GM18519 (cell line): Measurements from ENCODE around the gene HDAC9.

Experiments
- ATAC-seq: cut with Tn5 transposase; IDR thresholded peaks from one replicate; pipeline ENCODE4 v1.9.1; 2021; ENCODE audit warnings: mild to moderate bottlenecking, moderate library complexity; ENCODE audit not compliant: unreplicated experiment, low FRiP score

Gene HDAC9

DNA sequence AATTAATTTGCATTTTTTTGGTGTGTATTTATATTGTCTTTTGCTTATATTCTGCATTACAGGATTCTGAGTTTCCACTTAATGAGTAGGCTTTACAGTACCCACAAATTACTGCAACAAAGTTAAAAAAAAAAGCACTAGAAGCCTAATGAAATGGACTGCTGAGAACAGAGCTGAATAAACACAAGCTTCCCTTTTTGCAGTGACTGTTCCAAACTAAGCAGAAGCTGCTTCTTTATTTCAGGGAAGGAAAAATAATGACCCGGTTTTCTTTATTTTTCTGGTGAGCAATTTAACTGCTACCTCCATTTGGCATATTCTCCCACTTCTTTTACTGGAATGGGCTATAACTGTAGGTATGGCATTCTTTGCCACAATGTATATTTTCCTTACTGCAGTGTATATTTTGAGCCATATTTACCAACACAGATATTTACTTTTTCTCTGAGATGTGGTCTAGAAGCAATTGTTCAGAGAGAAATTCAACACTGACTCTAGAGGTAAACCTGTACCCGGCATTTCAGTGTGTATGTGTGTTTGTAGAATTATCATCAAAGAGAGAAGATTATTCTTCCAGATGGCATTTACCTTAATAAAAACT, 56.9 kb downstream of the HDAC9 start:
- ATAC-seq = no peak

DNA sequence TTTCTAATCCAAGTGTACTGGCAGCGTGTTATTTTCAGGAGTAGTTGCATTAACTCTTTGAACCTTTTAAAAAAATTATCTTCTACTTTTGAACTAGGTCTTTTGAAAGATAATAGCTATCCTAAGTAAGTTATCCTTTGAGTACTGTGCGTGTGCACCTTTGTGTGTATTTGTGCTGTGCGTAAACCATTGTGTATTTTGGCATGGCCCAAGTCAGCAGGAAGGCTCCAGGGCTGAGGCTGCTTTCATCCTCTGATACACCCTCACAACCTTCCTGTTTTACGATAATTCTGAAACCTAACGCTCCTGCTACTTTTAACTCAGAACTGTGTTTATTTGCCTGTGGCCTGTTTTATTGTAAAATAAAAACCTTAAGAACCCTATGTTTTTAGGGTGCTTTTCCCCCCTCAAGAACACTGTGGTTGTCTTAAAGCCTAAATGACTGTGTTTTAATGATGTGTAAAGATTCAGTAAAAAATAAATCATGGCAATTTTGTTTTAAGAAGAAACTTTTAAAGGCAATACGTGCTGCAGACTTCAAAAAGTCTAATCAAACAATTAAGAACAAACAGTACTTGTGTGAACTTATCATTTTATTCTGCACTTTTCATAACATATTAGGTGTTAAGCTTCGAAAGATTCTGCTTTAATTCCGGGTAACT, 57.5 kb downstream of the HDAC9 start:
- ATAC-seq = no peak

DNA sequence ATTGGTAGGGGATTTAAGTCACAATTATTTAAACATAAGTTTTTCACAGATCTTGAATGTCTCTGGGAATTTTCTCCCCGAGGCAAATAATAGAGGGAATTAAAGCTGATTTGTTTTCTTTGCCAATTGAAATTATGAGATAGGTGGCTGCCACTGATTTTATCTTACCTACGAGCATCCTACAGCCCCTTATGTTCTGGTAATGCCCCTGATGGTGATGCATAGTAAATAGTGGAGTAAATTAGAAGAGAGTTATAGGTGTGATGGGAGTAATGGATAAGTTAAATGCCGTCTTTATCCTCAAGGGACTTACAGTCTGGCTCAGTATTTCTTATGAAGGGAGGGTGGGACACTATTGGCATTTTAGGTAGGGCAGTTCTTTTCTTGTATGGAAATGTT, 58.1 kb downstream of the HDAC9 start:
- no peak for ATAC-seq

DNA sequence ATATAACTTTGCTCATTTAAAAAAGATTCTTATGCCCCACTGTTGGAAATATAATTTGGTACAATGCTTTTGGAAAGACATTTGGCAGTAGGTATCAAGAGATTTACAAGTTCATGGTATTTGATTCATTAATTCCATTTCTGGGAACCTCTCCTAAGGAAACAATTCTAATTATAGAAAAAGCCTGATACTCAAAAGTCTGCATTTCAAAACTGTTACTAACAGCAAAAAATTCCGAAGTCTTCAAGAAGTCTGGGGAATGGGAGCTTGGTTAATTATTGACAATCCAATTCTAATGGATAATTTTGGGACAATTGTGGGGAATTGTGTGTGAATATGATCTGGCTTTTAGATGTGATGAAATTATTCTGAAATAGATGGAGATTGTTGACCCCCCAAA, 59.6 kb downstream of the HDAC9 start:
- ATAC-seq = no peak

DNA sequence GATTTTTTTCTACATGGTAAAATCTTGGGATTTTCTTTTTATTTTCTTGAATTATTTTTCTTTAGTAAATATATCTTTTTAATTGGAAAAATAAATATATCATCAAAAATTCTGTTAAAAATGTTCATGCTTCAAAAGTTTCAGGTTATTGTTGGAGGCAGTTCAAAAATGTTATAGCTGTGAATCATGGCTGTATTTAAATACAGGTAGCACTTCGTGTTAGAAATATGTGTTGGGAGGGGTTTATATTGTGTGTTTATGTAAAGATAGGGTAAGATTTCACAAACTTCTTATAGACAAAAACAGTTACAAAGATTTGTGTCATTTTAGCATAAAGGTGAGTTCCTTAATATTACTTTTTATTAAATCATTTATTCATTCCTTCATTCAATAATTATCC, 60.4 kb downstream of the HDAC9 start:
- ATAC-seq = no peak

DNA sequence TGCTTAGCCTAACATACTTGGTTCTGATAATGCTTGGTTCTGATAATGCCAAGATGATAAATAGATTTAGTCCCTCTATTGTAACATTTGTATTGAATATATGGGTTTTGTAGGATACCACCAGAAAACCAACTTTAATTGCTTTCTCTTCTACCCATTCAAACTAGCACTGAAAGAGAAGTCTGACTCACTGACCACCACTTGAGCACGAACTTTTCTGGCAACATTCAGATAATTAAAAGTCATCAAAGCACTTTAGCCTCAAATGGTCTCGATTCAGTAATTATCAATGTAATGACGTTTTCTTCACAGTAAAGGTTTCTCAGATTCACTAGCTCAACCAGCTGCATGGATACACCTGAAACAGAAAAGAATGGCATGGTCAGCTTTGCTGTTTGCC, 63.0 kb downstream of the HDAC9 start:
- ATAC-seq = no peak

DNA sequence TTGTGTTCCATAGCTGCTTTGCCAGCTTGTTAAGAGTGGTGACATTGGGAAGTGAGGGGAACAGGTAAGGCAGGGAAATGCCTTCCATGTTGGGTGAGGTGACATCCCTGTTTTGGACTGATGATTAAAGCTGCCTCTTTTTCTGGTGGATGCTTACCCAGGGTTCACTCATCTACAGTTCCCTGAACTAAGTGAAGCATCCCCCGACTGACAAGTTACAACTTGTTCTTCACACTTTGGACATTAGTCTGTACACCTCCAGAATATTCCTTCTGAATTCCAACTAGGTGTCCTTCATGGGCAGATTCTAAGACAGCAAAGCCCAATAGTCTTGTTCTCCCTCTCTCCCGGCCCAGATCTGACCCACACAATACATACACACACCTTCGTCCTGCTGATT, 63.4 kb downstream of the HDAC9 start:
- no peak for ATAC-seq

DNA sequence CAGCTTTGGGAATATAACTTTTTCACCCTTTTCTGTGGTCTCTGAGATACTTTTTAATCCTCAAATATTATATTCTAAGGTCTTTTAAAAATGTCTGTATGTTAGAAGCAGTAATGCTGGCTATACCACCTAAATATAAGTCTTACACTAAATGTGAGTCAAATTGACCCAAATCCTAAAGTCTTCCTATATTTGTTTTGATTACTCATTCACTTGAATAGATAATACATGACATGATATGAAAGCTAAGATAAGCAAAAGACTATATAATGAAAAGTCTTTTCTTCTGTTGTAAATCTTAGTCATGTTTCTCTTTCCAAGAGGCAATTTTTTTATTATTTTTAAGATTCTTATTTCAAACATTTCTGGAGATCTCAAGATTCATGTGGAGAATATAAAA, 64.2 kb downstream of the HDAC9 start:
- no peak for ATAC-seq

DNA sequence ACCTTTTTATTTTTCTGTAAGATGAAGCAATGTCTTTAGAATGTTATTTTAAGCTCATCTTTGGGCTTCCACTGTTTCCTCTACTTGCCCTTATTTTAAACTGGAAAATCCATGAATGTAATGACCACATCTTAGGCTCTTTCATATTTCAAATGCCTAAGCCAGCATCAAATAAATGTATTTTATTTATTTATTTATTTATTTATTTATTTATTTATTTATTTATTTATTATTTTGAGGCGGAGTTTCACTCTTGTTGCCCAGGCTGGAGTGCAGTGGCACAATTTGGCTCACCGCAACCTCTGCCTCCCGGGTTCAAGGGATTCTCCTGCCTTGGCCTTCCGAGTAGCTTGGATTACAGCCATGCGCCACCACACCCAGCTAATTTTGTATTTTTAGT, 69.2 kb downstream of the HDAC9 start:
- no peak for ATAC-seq

DNA sequence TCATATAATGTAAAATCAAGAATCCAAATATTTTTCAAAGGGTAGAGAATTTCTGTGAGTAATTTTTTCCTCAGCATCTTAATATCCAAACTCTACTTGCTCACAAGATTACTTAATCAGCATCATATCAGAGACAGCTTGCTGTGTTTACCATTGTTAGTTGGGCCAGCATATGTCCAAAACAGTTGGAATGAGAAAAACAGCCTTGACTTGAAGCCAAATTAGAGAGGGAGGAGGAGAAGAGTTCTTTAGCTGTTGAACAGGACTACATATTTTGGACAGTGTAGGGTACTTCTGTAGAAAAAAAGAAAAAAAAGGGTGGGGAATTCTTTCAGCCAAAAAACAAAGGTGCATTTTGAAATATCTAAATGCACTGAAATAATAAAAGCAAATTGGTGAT, 69.8 kb downstream of the HDAC9 start:
- no peak for ATAC-seq

DNA sequence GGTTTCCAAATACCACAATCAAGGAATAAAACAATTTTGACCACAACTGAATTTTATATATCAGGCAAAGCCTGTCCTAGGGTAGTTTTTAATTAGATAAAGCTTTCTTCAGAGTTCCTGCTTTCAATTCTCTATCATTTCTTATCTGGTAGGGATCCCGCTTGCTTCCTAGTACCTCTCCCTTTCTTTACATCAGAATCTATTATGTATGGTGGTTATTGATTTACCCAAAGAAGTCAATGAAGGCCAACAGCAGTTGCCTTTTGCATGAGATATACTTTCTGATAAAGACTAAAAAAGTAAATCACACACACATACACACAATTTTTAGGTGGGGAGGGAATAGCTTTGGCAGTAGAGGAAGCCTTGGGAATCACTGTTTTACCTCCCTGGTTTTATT, 70.7 kb downstream of the HDAC9 start:
- no peak for ATAC-seq

DNA sequence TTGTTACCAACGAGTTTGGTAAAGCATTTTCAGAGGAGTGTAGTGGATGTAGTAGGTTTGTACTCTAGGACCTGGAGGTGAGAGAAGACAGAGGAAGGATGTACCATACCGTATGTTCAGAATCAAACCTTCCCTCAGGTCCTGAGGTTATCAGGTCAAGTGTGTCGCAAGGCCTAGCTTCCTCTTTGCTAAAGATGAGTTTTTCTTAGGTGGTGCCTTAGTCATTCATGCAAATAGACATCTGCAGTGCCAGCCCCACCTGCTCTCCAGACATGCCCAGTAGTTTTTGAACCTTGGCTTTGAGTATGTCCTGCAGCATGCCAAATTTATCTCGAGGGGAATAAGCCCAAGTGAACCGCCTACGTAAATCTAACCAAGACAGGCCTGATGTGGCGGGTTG, 71.3 kb downstream of the HDAC9 start:
- ATAC-seq = peak; percentile 92

DNA sequence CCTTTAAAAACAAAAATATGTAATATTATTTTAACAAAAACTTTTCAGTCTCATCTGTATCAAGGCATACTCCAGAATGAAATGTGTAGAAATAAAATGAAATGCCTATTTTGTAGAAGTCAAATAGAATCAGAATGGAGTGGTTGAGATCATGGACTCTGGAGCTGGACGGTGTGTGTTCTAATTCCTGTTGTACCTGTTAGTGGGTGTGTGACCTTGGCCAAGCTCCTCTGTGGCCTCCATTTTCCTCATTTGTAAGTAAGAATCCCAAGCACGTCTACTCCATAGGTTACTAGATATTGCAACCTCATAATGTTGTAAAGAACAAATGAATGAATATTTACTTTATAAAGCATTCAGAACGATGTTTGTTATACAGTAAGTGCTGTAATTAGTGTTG, 74.9 kb downstream of the HDAC9 start:
- ATAC-seq = no peak

DNA sequence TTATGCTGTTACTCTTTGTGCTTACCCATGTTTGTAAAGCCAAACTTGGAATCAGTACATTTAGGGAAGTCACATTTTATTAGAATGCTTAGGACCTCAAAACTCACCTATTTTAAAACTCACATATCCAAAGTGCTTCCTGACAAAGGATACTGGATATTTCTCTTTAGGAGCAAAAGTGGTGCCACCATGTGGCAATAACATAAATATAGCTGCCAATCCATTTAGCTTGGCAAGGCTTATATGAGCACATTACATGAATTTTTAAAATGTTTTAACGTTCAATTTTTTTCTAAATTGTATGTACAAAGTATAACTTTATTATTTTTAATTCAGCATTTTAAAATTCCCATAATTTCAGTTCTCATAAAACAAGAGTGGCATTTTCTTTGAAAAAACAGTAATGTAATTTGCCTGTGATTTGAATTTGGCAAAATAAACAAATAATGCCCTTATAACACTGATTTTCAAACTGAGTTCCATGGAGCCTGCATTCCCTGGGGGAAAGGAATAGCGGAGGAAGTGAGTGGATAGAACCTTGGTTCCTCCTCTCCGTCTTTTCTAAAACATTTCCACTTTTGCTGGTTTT, 75.4 kb downstream of the HDAC9 start:
- ATAC-seq = no peak

DNA sequence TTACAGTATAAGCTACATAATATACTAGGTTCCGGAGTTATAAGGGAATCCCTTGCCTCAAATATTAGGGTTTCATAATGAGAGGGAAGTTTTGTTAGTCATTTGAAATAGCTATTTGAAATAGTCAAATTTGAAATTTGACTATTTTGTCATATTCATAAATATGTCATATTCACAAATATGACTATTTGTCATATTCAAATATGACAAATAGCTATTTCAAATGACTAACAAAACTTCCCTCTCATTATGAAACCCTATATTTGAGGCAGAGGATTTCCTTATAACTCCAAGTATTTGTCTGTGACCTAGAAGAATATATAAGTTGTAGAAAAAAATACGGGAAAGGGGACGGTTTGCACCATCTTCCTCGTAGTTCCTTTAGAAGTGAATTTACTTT, 76.6 kb downstream of the HDAC9 start:
- no peak for ATAC-seq

DNA sequence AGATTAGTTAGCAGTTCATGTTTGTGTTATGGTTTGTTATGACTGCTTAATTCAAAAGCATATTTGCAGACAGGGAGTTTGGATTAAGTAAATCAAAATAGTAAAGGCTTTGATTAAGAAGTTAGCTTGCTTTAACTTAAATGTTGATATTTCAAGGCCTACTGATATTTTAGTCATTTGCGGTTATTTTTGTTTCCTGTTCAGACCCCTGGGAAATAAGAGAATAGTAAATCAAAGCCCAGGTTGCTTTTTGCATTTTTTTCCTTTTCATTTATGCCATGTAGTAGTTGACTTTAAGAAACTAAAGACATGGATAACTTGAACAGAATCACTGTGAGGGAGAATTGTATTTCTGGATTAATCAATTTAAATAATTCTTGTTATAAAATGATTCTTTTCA, 77.3 kb downstream of the HDAC9 start:
- no peak for ATAC-seq

DNA sequence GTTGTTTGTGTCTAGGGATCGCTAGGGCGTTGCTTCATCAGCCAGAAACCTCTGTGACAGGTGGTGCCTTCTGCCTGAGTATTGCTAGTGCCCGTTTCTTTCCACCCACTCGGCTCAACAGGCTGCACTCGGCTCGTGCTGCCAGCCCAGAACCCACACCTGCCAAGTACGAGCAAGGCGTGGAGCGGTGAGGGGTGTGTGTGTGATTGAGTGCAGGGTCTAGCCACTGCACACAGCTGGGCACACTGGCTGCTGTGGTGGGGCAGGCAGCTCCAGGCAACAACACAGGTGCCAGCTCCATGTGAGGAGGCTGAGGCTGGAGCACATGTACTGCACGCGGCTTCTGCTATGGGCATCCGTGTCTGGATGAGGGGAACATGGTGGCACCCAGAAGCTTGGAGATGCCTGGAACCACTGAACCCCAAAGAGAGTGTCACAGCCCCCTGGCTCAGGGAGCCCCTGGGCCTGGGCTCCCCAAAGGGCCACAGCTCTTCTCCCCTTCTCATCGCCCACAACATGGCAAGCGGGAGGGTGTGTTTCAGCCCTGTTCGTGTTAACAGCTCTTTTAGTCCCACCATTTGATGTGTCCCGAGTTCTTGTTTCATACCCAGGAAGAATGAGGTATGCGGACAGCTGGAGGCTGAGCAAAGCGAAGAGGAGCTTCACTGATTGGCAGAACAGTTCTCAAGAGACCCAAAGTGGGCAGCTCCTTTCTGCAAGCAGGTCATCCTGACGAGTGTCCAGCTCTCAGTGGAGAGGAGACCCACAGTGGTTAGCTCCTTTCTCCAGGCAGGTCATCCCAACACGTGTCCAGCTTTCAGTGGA, 78.1 kb downstream of the HDAC9 start:
- no peak for ATAC-seq

DNA sequence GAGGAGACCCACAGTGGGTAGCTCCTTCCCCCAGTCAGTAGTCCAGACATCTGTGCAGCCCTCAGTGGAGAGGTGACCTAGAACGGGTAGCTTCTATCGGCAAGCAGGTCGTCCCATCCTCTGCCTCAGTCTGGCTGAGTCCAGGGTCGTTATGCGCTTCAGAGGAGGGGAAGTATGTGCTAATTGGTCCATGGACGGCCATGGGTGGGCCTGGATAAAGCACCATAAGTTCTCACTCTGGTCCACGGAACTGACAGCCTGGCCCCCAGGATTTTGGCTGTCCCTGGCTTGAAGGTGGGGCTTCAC, 78.6 kb downstream of the HDAC9 start:
- no peak for ATAC-seq

DNA sequence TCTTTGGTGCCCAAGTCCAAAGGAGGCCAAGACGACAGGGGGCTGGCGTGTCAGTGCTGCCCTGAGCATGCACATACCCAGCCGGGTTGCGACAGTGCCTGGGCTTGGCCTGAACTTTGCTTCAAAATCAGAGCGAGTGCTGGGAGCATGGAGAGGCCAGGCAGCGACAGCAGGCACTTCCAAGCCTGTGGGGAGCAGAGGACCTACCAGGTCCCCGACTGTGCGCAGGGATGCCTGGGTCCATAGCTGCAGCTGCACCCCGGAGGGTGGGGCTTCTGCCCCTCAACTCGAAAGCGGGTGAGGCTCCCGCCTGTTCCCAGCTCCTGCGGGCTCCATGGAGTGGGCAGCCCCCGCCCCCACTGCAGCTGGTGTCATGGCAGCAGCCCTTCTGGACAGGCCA, 79.1 kb downstream of the HDAC9 start:
- ATAC-seq = no peak

DNA sequence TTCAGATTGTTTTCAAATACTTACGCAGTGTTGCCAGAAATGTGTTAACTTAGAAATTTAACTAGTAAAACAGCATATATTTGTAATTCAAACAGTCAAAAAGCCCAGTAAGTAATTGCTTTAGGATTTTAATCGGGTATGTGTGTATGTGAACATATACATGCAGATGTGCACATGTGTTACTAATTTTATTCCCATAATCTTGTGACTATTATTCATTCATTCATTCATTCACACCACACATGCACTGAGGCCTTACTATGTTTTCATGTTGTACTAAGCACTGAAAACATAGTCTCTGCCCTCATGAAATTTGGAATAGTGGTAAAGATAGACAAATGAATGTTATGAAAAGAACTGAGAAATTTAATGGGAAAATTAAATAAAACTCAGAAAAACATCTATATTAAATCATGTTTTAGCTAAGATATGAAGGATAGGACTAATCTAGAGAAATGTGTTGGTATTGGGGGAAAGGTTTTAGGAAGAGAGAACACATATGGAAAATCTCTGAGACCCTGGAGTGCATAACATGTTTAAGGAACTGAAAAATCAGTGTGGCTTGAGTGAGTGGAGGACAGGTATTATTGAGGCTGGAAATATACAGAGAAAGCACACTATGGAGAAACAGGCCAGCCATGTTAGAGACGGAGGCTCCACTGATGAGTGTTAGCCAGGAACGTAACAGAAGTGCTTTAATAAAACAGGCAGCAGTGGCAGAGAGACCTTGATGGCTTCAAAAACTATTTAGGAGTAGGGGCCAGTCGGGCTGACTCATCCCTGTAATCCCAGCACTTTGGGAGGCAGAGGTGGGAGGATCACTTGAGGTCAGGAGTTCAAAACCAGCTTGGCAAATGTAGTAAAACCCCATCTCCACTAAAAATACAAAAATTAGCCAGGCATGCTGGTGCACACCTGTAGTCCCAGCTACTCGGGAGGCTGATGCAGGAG, 80.3 kb downstream of the HDAC9 start:
- ATAC-seq = no peak
